ENCODE data around the gene TMEM131. TPM values are rescaled to one million over a fixed set of nuclear protein-coding genes. Genes with fewer than 3 reads are reported as not detected.

Gene TMEM131
- total RNA-seq, 1 donor, result 43.6 TPM

DNA sequence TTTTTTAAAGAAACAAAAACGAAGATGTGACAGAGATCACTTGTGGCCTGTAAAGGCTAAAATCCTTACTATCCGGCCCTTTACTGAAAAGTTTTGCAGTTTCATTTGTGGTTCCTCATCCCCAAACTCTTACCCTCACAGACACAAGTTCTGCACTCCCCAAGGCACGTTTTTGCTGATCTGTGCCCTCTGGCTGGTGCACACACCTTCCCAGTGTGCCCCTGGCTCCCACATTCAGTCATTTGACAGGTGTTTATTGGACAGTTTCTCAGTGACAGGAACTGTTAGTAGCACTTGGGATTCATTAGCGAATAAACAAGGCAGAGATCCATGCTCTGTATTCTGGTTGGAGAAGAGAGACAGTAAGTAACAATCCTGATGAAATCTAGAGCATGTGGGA, 259.6 kb downstream of the TMEM131 start:
- DNase-seq (ENCODE audit: low read depth), result no peak
- TF ChIP-seq, protein P1, sequence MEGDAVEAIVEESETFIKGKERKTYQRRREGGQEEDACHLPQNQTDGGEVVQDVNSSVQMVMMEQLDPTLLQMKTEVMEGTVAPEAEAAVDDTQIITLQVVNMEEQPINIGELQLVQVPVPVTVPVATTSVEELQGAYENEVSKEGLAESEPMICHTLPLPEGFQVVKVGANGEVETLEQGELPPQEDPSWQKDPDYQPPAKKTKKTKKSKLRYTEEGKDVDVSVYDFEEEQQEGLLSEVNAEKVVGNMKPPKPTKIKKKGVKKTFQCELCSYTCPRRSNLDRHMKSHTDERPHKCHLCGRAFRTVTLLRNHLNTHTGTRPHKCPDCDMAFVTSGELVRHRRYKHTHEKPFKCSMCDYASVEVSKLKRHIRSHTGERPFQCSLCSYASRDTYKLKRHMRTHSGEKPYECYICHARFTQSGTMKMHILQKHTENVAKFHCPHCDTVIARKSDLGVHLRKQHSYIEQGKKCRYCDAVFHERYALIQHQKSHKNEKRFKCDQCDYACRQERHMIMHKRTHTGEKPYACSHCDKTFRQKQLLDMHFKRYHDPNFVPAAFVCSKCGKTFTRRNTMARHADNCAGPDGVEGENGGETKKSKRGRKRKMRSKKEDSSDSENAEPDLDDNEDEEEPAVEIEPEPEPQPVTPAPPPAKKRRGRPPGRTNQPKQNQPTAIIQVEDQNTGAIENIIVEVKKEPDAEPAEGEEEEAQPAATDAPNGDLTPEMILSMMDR (IDR thresholded peaks at IDR 0.05; ENCODE audit: insufficient read depth, low read depth, low read length), result no peak
- H3K4me3 ChIP-seq (ENCODE audit: low read depth, low read length), result no peak overlapping the region

DNA sequence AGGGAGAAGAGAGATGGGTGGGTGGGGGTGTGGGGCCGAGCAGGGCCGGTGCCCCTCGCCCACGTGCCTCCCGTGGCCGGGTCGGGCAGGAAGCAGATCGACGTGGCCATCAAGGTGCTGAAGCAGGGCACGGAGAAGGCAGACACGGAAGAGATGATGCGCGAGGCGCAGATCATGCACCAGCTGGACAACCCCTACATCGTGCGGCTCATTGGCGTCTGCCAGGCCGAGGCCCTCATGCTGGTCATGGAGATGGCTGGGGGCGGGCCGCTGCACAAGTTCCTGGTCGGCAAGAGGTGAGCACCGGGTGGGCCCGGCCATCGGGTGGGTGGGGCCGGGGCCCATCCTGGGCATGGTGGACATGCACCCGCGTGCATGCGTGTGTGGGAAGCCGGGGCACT, 260.6 kb downstream of the TMEM131 start:
- no peak for DNase-seq (ENCODE audit: low read depth)
- H3K4me3 ChIP-seq (ENCODE audit: low read depth, low read length), result no peak overlapping the region
- TF ChIP-seq, protein P1 (IDR thresholded peaks at IDR 0.05; ENCODE audit: insufficient read depth, low read depth, low read length), result no peak

DNA sequence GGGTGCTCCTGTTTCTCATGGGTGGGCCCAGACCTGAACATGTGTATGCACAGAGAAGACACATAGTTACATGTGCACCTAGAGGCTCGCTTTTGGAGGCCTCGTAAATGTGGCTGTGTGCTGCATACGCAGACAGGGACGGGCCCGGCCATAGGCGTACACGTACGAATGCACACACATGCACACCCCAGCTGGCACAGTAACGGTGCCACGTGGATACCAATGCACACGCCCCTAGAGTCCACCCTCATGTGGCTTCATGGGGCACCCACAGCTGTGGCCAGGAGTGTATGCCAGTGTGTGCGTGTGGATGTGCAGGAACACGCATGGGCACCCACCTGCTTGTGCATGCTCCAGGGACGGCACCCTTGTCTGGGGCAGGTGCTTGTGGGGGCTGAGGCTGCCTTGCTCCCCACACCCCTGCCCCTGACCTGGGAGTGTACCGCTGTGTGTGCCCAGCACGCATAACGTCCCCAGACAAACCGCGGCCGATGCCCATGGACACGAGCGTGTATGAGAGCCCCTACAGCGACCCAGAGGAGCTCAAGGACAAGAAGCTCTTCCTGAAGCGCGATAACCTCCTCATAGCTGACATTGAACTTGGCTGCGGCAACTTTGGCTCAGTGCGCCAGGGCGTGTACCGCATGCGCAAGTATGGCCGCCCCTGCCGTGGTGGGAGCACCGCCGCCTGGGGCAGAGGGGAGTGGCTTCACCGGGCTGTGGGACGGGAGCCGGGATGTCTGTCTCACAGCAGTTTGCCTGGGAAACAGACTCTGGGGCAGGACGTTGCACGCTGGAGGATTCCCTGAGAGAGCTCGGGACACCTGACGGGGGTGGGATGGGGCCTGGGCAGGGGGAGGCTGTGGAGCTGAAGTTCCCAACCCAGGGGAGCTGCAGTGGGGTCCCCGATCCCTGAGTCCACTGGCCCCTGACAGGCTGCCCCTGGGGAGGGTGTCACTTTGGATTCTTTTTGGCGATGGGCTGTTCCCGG, 261.4 kb downstream of the TMEM131 start:
- TF ChIP-seq, protein P1 (IDR thresholded peaks at IDR 0.05; ENCODE audit: insufficient read depth, low read depth, low read length), result no peak
- no peak for DNase-seq (ENCODE audit: low read depth)
- H3K4me3 ChIP-seq (ENCODE audit: low read depth, low read length), result no peak overlapping the region

DNA sequence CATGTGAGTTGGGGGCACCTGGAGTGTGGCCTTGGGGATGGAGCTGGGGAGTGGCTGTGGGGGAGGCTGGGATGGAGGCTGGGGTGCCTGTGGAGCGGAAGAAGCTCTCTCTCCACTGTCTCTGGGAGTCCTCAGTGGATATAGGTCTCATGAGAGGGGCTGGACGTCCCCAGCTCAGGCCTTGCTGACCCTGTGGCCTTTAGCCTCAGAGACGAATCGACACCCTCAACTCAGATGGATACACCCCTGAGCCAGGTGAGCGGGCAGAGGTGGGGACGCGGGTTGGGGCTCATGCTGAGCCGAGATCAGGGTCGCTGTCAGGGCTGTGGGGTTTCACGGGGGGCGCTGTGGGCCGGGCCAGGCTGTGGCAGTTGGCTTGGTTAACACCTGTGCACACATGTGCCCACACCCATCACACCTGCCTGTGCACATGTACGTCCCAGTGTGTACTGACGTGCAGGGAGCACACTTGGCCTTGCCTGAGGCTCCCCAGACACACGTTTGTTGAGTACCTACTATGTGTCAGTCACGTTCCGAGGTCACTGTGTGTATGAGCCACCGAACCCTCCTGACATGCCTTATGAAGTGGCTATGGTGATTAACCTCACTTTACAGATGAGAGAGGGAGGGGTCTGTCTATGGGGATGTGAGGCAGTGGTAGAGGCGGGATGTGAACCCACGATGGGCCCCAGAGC, 262.3 kb downstream of the TMEM131 start:
- no peak for DNase-seq (ENCODE audit: low read depth)
- no peak overlapping the region for H3K4me3 ChIP-seq (ENCODE audit: low read depth, low read length)
- TF ChIP-seq, protein P1 (IDR thresholded peaks at IDR 0.05; ENCODE audit: insufficient read depth, low read depth, low read length), result no peak

DNA sequence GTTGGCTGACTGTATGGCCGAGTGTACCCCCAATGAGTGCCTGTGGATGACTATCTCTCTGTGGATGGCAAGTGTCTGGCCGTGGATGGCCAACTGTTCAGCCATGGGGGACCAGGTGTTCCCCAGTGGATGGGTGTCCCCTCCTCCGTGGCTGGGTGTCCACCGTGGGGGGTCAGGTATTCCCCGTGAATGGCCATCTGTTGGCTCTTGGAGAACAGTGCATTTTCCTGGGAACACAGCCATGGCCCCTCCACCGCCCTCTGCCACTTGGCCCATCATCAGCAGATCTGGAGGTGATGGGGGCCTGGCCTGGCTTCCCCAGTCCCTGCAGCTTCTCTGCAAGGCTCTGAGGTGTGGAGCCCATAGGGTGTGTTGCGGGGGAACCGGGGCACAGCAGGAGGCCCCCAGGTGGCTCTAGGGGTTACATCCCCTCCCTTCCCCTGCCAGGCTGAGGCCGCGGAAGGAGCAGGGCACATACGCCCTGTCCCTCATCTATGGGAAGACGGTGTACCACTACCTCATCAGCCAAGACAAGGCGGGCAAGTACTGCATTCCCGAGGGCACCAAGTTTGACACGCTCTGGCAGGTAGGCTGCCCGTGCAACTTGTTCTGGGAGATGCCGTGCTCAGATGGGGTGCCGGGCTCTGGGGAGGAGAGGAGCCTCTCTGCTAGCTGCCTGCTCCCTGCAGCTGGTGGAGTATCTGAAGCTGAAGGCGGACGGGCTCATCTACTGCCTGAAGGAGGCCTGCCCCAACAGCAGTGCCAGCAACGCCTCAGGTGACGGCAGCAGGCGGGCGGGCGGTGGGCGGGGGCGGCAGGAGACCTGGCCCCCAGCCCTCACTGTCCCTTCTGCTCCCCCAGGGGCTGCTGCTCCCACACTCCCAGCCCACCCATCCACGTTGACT, 263.1 kb downstream of the TMEM131 start:
- H3K4me3 ChIP-seq (ENCODE audit: low read depth, low read length), result no peak overlapping the region
- TF ChIP-seq, protein P1 (IDR thresholded peaks at IDR 0.05; ENCODE audit: insufficient read depth, low read depth, low read length), result no peak
- no peak for DNase-seq (ENCODE audit: low read depth)

DNA sequence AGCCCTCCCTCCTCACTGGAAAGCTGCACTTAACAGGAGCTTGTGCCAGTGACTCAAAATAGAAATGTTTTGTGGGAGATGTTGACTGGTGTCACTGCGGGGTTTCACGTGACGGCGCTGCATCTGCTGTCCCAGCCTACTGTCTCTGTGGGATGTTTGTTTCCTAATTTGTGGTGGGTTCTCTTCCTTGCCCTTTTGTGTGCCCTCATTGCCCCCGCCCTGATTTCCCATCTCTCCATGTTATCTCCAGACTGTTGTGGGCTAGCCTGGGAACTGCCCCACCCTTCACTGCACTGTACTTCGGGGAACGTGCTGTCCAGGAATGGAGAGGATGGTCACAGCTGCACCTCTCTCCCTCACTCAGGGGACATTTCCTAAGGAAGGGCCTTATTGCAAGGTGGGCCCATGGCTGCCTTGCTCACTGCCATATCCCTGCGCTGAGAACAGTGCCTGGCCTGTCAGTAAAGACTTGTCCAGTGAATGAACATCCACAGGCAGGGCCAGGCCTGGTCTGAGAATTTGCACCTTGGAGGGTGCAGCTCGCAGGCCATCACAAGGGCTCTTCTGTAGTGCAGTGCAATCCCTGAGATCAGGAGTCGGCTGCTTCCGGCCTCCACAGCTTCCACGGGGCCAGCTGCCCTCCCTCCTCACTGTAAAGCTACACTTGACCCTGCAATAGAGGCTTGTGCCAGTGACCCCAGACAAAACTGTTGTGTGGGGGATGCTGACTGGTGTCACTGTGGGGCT, 264.3 kb downstream of the TMEM131 start:
- TF ChIP-seq, protein P1 (IDR thresholded peaks at IDR 0.05; ENCODE audit: insufficient read depth, low read depth, low read length), result no peak
- H3K4me3 ChIP-seq (ENCODE audit: low read depth, low read length), result no peak overlapping the region
- no peak for DNase-seq (ENCODE audit: low read depth)

Data from fibroblast of villous mesenchyme (primary cell).